ENCODE results near the gene PLXNB2. TPM values are rescaled to one million over a fixed set of nuclear protein-coding genes. Genes with fewer than 3 reads are reported as not detected.

Gene PLXNB2
- polyA plus RNA-seq, 3 donors = 38.2 to 368 (median 70.5) TPM

- Histone ChIP-seq H3K4me2 (replicated peaks; ENCODE audit: extremely low read depth, low read length, poor library complexity, severe bottlenecking) (no peak overlapping the region), H2AFZ (ENCODE audit: insufficient read depth, low read depth, low read length, poor library complexity, severe bottlenecking) (no peak overlapping the region), H3K36me3 (replicated peaks in 1 of 2; ENCODE audit: control insufficient read depth in 1 of 2, insufficient read depth in 2 of 2, low read length in 2 of 2) (no peaks in the 10 kb centered on the region), H4K20me1 (ENCODE audit: insufficient read depth, low read length) (no peaks in the 10 kb centered on the region), H3K4me1 (ENCODE audit: control insufficient read depth in 1 of 2, insufficient read depth in 2 of 2, low read length in 2 of 2) (no peaks in the 10 kb centered on the region), H3K79me2 (ENCODE audit: insufficient read depth, low read length) (no peaks in the 10 kb centered on the region), H3K27ac (ENCODE audit: low read depth in 1 of 2, low read length in 2 of 2) (no peak overlapping the region), H3K9ac (ENCODE audit: insufficient read depth, low read length, poor library complexity, severe bottlenecking) (no peak overlapping the region), H3K9me3 (replicated peaks in 1 of 2; ENCODE audit: control insufficient read depth in 1 of 2, insufficient read depth in 1 of 2, low read length in 2 of 2) (no peaks in the 10 kb centered on the region), H3K4me3 (replicated peaks in 1 of 3; ENCODE audit: low read depth in 2 of 3, low read length in 3 of 3) (no peak overlapping the region), H3K27me3 (ENCODE audit: control insufficient read depth in 2 of 2, insufficient read depth in 2 of 2, low read length in 2 of 2) (peaks cover 0 to 3% of the 10 kb centered on the region in 2 donors)
- intact Hi-C loops (cut with micrococcal nuclease) = no loop called here
- H3K27ac Mint-ChIP-seq = no peak overlapping the region
- 90% methylated on average over 5 of the region's 10 CpGs for WGBS (ENCODE audit: insufficient coverage)
- no peak for DNase-seq
- peaks cover 0 to under 1% of the 10 kb centered on the region in 2 donors for H3K36me3 Mint-ChIP-seq
- H3K4me1 Mint-ChIP-seq = peaks cover 5% of the 10 kb centered on the region
- TF ChIP-seq, protein P1, sequence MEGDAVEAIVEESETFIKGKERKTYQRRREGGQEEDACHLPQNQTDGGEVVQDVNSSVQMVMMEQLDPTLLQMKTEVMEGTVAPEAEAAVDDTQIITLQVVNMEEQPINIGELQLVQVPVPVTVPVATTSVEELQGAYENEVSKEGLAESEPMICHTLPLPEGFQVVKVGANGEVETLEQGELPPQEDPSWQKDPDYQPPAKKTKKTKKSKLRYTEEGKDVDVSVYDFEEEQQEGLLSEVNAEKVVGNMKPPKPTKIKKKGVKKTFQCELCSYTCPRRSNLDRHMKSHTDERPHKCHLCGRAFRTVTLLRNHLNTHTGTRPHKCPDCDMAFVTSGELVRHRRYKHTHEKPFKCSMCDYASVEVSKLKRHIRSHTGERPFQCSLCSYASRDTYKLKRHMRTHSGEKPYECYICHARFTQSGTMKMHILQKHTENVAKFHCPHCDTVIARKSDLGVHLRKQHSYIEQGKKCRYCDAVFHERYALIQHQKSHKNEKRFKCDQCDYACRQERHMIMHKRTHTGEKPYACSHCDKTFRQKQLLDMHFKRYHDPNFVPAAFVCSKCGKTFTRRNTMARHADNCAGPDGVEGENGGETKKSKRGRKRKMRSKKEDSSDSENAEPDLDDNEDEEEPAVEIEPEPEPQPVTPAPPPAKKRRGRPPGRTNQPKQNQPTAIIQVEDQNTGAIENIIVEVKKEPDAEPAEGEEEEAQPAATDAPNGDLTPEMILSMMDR (IDR thresholded peaks at IDR 0.05) = no peak
- H3K9me3 Mint-ChIP-seq = no peaks in the 10 kb centered on the region
- peaks cover 5 to 17% (median 12%) of the 10 kb centered on the region in 3 donors for H3K27me3 Mint-ChIP-seq (ENCODE audit: low read depth in 3 of 3)
- H3K4me3 Mint-ChIP-seq = no peak overlapping the region
These were observed 13.4 kb upstream of the PLXNB2 start for GRCh38 chr22:50320671-50321325.

DNA sequence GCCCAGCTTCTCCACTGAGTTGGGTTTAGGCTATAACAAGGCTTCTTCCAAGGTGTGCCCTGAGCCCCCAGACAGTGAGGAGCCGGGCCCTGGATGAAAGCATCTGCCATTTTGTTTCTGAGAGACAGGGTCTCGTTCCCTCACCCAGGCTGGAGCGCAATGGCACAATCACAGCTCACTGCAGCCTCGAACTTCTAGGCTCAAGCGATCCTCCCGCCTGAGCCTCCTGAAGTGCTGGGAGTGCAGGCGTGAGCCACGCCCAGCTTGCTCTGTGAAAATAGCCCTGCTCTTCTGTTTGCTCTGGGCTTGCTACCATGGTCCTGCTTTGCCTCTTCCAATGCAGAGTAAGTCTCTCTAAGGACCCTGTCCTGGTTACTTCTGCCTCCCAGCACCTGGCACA, 12.7 kb upstream of the PLXNB2 start:
- H4K20me1 ChIP-seq (ENCODE audit: insufficient read depth, low read length) = no peaks in the 10 kb centered on the region
- Mint-ChIP-seq H3K4me3 (no peak overlapping the region), H3K27ac (no peak overlapping the region), H3K9me3 (no peaks in the 10 kb centered on the region), H3K36me3 (peaks cover 0 to 2% of the 10 kb centered on the region in 2 donors), H3K4me1 (peaks cover 5% of the 10 kb centered on the region), H3K27me3 (ENCODE audit: low read depth in 3 of 3) (peaks cover 5 to 15% (median 8%) of the 10 kb centered on the region in 3 donors)
- no peaks in the 10 kb centered on the region for H3K36me3 ChIP-seq (replicated peaks in 1 of 2; ENCODE audit: control insufficient read depth in 1 of 2, insufficient read depth in 2 of 2, low read length in 2 of 2)
- no peaks in the 10 kb centered on the region for H3K79me2 ChIP-seq (ENCODE audit: insufficient read depth, low read length)
- H3K27ac ChIP-seq (ENCODE audit: low read depth in 1 of 2, low read length in 2 of 2) = no peak overlapping the region
- H3K4me3 ChIP-seq (replicated peaks in 1 of 3; ENCODE audit: low read depth in 2 of 3, low read length in 3 of 3) = no peak overlapping the region
- DNase-seq = no peak
- H3K9ac ChIP-seq (ENCODE audit: insufficient read depth, low read length, poor library complexity, severe bottlenecking) = no peak overlapping the region
- no peaks in the 10 kb centered on the region for H3K9me3 ChIP-seq (replicated peaks in 1 of 2; ENCODE audit: control insufficient read depth in 1 of 2, insufficient read depth in 1 of 2, low read length in 2 of 2)
- H3K4me2 ChIP-seq (replicated peaks; ENCODE audit: extremely low read depth, low read length, poor library complexity, severe bottlenecking) = no peak overlapping the region
- H2AFZ ChIP-seq (ENCODE audit: insufficient read depth, low read depth, low read length, poor library complexity, severe bottlenecking) = no peak overlapping the region
- H3K27me3 ChIP-seq (ENCODE audit: control insufficient read depth in 2 of 2, insufficient read depth in 2 of 2, low read length in 2 of 2) = no peaks in the 10 kb centered on the region
- intact Hi-C loops (cut with micrococcal nuclease) = no loop called here
- TF ChIP-seq, protein P1 (IDR thresholded peaks at IDR 0.05) = no peak
- 91% methylated on average over 8 of the region's 8 CpGs for WGBS (ENCODE audit: insufficient coverage)
- H3K4me1 ChIP-seq (ENCODE audit: control insufficient read depth in 1 of 2, insufficient read depth in 2 of 2, low read length in 2 of 2) = peaks cover 4 to 6% of the 10 kb centered on the region in 2 donors
